ENCODE results near the gene AZI2.

AZI2 gene

GRCh38 chr3:28300345-28300962, 48.2 kb downstream of the AZI2 start:
- no peak for DNase-seq

GRCh38 chr3:28299705-28300104, 48.9 kb downstream of the AZI2 start:
- DNase-seq = no peak

GRCh38 chr3:28295898-28296490, 52.6 kb downstream of the AZI2 start:
- DNase-seq = no peak

GRCh38 chr3:28294667-28295413, 53.8 kb downstream of the AZI2 start:
- no peak for DNase-seq

- DNase-seq = no peak
These were observed 56.0 kb downstream of the AZI2 start for GRCh38 chr3:28292622-28293021.

GRCh38 chr3:28291577-28291976, 57.0 kb downstream of the AZI2 start:
- no peak for DNase-seq

- no peak for DNase-seq
These were observed 57.7 kb downstream of the AZI2 start for GRCh38 chr3:28290863-28291300.

- no peak for DNase-seq
These were observed 61.6 kb downstream of the AZI2 start for GRCh38 chr3:28287046-28287445.

GRCh38 chr3:28286595-28286994, 62.0 kb downstream of the AZI2 start:
- no peak for DNase-seq

GRCh38 chr3:28280781-28281180, 67.8 kb downstream of the AZI2 start:
- DNase-seq = no peak

GRCh38 chr3:28279770-28280169, 68.9 kb downstream of the AZI2 start:
- no peak for DNase-seq

GRCh38 chr3:28278918-28279317, 69.7 kb downstream of the AZI2 start:
- DNase-seq = no peak

GRCh38 chr3:28273837-28274236, 74.8 kb downstream of the AZI2 start:
- no peak for DNase-seq
